Right hindlimb (tissue), 1 donor: ENCODE measurements around the gene COMMD1.

Source experiments
- DNase-seq: peaks from one replicate; pipeline ENCODE4 v3.0.0-alpha.2; 2018

The COMMD1 gene

DNA sequence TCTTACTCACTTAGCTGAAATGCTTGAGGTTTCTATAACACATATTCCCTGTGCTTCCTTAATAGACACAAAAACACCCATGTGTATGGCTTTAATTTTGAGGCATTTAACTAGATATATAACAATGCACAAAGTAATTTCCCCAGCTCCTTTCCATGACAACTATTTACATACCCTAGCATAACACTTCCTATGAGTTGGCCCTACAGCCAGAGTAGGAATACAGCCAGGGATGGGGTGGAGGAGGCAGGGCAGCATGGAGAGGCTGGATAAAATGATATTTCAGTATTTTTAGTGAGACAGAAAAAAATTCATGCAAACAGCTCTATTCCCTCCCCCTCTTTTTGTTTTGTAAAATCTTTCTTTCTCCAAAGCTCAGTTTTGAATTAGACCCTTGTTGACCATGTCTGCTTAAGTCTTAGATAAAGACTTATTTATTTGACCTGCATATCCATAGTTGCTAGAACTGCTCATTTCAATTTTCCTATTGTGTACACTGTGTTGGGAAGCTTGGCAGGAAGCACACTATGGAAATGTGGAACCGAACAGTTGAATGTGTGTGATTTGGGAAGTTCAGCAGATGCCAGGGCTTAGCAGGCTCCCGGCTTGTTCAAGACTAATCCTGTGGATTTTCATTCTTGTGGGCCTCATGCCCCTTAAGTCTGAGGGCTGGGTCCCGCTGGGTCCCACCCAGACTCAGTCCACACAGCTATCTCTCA is 279.2 kb downstream of the COMMD1 start:
- DNase-seq = no peak
